Coronary artery (tissue), 2 donors: Measurements from ENCODE around the gene NHERF2.
"Not testable (repeated sequence)": the region's sequence is repeated elsewhere in the genome, so short reads cannot be mapped to it uniquely, and the experiment has no call there.

Experiments
- DNase-seq: peaks from one replicate; pipeline ENCODE4 v3.0.0-alpha.2; 2017; ENCODE audit warnings: low spot score
- H3K27ac ChIP-seq, 2 donors: fragments of 200-600 bp; sonication (generic); one replicate each; pipeline ENCODE4 v1.5.1; 2016 to 2019
- H3K4me3 ChIP-seq: fragments of 200-600 bp; sonication (generic); 2 replicates; pipeline ENCODE4 v1.5.1; 2016; ENCODE audit warnings: mild to moderate bottlenecking, moderate library complexity
- CTCF ChIP-seq: fragments of 200-600 bp; sonication (generic); IDR thresholded peaks from one replicate; pipeline ENCODE4 v1.5.1; 2019; ENCODE audit warnings: antibody characterized with exemption

Gene NHERF2

GRCh38 chr16:2008631-2009163 lies 18.0 kb upstream of the NHERF2 start:
- no peak for DNase-seq
- H3K4me3 ChIP-seq, result peak overlapping the region; percentile 85
- H3K27ac ChIP-seq, result peak overlapping the region; percentile 21 to 96
- no peak for TF ChIP-seq CTCF

GRCh38 chr16:2009164-2009711 lies 17.5 kb upstream of the NHERF2 start:
- no peak for TF ChIP-seq CTCF
- DNase-seq, result no peak
- peak overlapping the region; percentile 21 to 96 for H3K27ac ChIP-seq
- H3K4me3 ChIP-seq, result peak overlapping the region; percentile 85

GRCh38 chr16:2009791-2010510 lies 16.8 kb upstream of the NHERF2 start, which contains the start of gene ZNF598:
TSS of gene ZNF598 (minus strand) at chr16:2009821.
- DNase-seq, result no peak
- peak within 1 kb of the TSS; percentile 85 for H3K4me3 ChIP-seq
- TF ChIP-seq CTCF, result no peak
- H3K27ac ChIP-seq, result peak within 1 kb of the TSS; percentile 80 to 96

- not testable (repeated sequence) for H3K27ac ChIP-seq, DNase-seq, H3K4me3 ChIP-seq
These were observed 15.0 kb upstream of the NHERF2 start for GRCh38 chr16:2011726-2012125.

GRCh38 chr16:2013527-2013926 lies 13.2 kb upstream of the NHERF2 start:
- H3K27ac ChIP-seq, result no peak overlapping the region
- DNase-seq, result no peak
- no peak for TF ChIP-seq CTCF

GRCh38 chr16:2015117-2015946 lies 11.4 kb upstream of the NHERF2 start:
- no peak overlapping the region for H3K27ac ChIP-seq
- TF ChIP-seq CTCF, result no peak
- no peak for DNase-seq
- no peak overlapping the region for H3K4me3 ChIP-seq

More at GRCh38 chr16:2013527-2013926, 13.2 kb upstream of the NHERF2 start:
- no peak overlapping the region for H3K4me3 ChIP-seq

- no peak for TF ChIP-seq CTCF
- Histone ChIP-seq H3K27ac (no peak overlapping the region), H3K4me3 (no peak overlapping the region)
- no peak for DNase-seq
These were observed 10.8 kb upstream of the NHERF2 start for GRCh38 chr16:2015947-2016208.
